ENCODE results near the gene PLPPR5. TPM values are rescaled to one million over a fixed set of nuclear protein-coding genes. Genes with fewer than 3 reads are reported as not detected.

PLPPR5 gene
- total RNA-seq, 4 donors from 2014 or later = 0.14 to 0.16 TPM; not detected in 2

DNA sequence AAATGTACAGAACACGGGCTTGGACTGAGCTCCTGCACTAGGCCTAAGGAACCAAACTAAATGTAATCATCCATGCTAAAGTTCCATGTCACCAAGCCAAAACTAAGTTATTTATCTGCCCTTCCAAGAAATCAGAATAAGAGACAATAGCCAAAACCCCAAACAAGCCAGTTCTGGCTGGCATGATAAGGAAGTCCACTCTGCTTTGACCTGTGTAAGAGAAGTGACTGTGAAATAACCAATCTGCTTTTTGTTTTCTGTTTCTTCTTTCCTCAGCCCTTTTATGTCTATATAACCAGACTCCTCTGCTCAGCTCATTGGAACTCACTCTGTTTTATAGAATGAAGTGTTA lies 15.1 kb downstream of the PLPPR5 start:
- no peaks in the 10 kb centered on the region for H3K27me3 ChIP-seq

DNA sequence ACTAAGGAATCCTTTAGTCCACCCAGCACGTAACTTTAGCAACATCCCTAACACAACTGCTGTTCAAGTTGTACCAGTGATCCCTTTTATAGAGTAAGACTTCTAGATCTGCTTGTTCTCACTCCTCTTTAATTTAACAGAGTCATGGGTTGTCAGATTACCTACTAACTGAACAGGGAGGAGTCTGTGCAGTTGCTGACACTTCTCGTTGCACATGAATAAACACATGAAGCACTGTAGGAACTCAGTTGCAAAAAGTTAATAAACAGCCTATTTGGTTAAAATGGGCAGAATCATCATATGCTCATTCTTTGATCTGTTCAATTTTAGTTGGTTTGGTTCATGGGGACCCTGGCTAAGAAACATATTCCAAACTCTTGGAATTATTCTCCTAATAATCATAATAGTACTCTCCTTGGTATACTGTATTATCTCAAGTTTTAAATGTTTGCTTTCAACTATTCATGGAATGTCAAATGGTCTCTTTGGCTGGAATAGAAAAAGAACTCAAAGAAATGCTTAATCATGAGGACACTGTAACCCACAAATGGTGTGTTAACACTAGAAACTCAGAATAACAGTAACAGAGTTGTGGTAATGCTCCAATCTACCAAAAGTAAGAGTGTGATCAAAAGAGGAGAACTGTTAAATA lies 15.6 kb downstream of the PLPPR5 start:
- TF ChIP-seq CTCF (IDR thresholded peaks at IDR 0.05) (no peak), POLR2AphosphoS5 (IDR thresholded peaks at IDR 0.05) (no peak), EP300 (IDR thresholded peaks at IDR 0.05; ENCODE audit: low read depth) (no peak)
- no peaks in the 10 kb centered on the region for H3K36me3 ChIP-seq
- no peak overlapping the region for H3K4me3 ChIP-seq
- no peak overlapping the region for H3K27ac ChIP-seq
- intact Hi-C loops (cut with DNase I; ENCODE audit: low total_unique reads) = no loop called here
- no peak for DNase-seq
- in situ Hi-C loops (cut with MboI; ENCODE audit: low pct_ligation_motif_present in 1 of 4, low pct_unique_long_range_greater_than_20kb in 1 of 4, low sequenced_read_pairs in 3 of 4) = no loop called here
- no peaks in the 10 kb centered on the region for H3K9me3 ChIP-seq
- WGBS, 2 donors (ENCODE audit: low coverage in 1 of 2) = 40 to 73% methylated on average over 1 to 2 of the region's 2 CpGs
- no peaks in the 10 kb centered on the region for H3K27me3 ChIP-seq
- no peaks in the 10 kb centered on the region for H3K4me1 ChIP-seq

More for the DNA sequence above, 15.1 kb downstream of the PLPPR5 start:
- Histone ChIP-seq H3K27ac (no peak overlapping the region), H3K4me1 (no peaks in the 10 kb centered on the region), H3K36me3 (no peaks in the 10 kb centered on the region), H3K4me3 (no peak overlapping the region), H3K9me3 (no peaks in the 10 kb centered on the region)
- WGBS, 2 donors (ENCODE audit: low coverage in 1 of 2) = 60 to 82% methylated on average over 1 of the region's 1 CpG
- no peak for TF ChIP-seq EP300 (IDR thresholded peaks at IDR 0.05; ENCODE audit: low read depth)
- TF ChIP-seq POLR2AphosphoS5 (IDR thresholded peaks at IDR 0.05) = no peak
- TF ChIP-seq POLR2A (IDR thresholded peaks at IDR 0.05) = no peak
- TF ChIP-seq CTCF (IDR thresholded peaks at IDR 0.05) = no peak
- in situ Hi-C loops (cut with MboI; ENCODE audit: low pct_ligation_motif_present in 1 of 4, low pct_unique_long_range_greater_than_20kb in 1 of 4, low sequenced_read_pairs in 3 of 4) = no loop called here
- no peak for DNase-seq
- intact Hi-C loops (cut with DNase I; ENCODE audit: low total_unique reads) = no loop called here

DNA sequence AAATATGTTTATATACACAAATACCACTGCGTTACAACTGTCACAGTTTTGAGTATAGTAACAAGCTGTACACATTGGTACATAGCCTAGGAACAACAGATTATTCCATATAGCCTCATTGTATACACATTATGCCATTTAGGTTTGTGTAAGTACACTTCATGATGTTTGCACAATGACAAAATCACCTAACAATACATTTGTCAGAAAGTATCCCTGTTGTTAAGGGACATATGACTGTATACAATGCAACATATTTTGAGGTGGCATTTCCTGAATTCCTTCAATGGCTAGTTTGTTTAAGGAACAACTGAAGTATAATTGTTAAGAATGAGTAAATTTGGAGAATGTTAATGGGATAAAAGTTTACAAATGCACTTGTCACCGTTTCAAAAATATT lies 19.0 kb downstream of the PLPPR5 start:
- Histone ChIP-seq H3K4me1 (no peaks in the 10 kb centered on the region), H3K4me3 (no peak overlapping the region), H3K9me3 (no peaks in the 10 kb centered on the region), H3K36me3 (no peaks in the 10 kb centered on the region), H3K27ac (no peak overlapping the region), H3K27me3 (no peaks in the 10 kb centered on the region)
- intact Hi-C loops (cut with DNase I; ENCODE audit: low total_unique reads) = no loop called here
- WGBS, 2 donors (ENCODE audit: low coverage in 1 of 2) = 78 to 82% methylated on average over 2 of the region's 2 CpGs
- TF ChIP-seq POLR2A (IDR thresholded peaks at IDR 0.05) (no peak), CTCF (IDR thresholded peaks at IDR 0.05) (no peak), EP300 (IDR thresholded peaks at IDR 0.05; ENCODE audit: low read depth) (no peak), POLR2AphosphoS5 (IDR thresholded peaks at IDR 0.05) (no peak)
- no peak for DNase-seq
- in situ Hi-C loops (cut with MboI; ENCODE audit: low pct_ligation_motif_present in 1 of 4, low pct_unique_long_range_greater_than_20kb in 1 of 4, low sequenced_read_pairs in 3 of 4) = no loop called here

GRCh38 chr1:98981917-98982513 lies 22.6 kb downstream of the PLPPR5 start:
- 66 to 67% methylated on average over 3 of the region's 3 CpGs for WGBS, 2 donors (ENCODE audit: low coverage in 1 of 2)
- no peak overlapping the region for H3K27ac ChIP-seq
- TF ChIP-seq EP300 (IDR thresholded peaks at IDR 0.05; ENCODE audit: low read depth) = no peak
- no peak for TF ChIP-seq POLR2AphosphoS5 (IDR thresholded peaks at IDR 0.05)
- H3K9me3 ChIP-seq = no peaks in the 10 kb centered on the region
- no peaks in the 10 kb centered on the region for H3K36me3 ChIP-seq
- in situ Hi-C loops (cut with MboI; ENCODE audit: low pct_ligation_motif_present in 1 of 4, low pct_unique_long_range_greater_than_20kb in 1 of 4, low sequenced_read_pairs in 3 of 4) = no loop called here
- no peak overlapping the region for H3K4me3 ChIP-seq
- H3K4me1 ChIP-seq = no peaks in the 10 kb centered on the region
- no peak for DNase-seq
- H3K27me3 ChIP-seq = no peaks in the 10 kb centered on the region
- intact Hi-C loops (cut with DNase I; ENCODE audit: low total_unique reads) = no loop called here

All from transverse colon (tissue), 4 donors.